ENCODE measurements around the gene ZNF813. TPM values are rescaled to one million over a fixed set of nuclear protein-coding genes. Genes with fewer than 3 reads are reported as not detected.

The ZNF813 gene
- polyA plus RNA-seq, 3 donors: 0.32 to 1.9 (median 0.61) TPM

DNA sequence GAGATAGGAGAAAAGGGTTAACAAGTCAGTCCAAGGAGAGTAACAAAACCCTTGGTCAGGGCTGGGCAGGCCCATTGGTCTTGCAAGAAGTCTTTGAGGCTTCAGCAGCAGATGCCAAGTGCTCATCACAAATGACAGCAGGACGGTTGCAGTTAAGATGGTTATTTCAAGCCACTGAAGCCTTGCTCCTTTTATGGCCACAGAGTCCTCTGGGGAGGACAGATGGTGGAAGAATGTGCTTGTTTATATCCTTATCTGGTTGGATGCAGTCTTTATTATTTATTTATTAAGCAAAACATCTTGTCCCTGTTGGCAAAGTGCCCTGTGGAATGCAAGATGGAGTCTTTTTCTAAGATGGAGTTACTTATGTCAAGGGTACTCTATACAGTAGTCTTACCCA lies 51.2 kb downstream of the ZNF813 start:
- Histone ChIP-seq H3K4me3 (replicated peaks in 1 of 3; ENCODE audit: low read depth in 2 of 3, low read length in 3 of 3) (no peak overlapping the region), H3K4me2 (replicated peaks; ENCODE audit: extremely low read depth, low read length, poor library complexity, severe bottlenecking) (no peak overlapping the region), H3K9ac (ENCODE audit: insufficient read depth, low read length, poor library complexity, severe bottlenecking) (no peak overlapping the region), H3K79me2 (ENCODE audit: insufficient read depth, low read length) (no peaks in the 10 kb centered on the region), H4K20me1 (ENCODE audit: insufficient read depth, low read length) (no peaks in the 10 kb centered on the region), H3K27me3 (ENCODE audit: control insufficient read depth in 2 of 2, insufficient read depth in 2 of 2, low read length in 2 of 2) (no peaks in the 10 kb centered on the region), H3K9me3 (replicated peaks in 1 of 2; ENCODE audit: control insufficient read depth in 1 of 2, insufficient read depth in 1 of 2, low read length in 2 of 2) (peaks cover 14 to 28% of the 10 kb centered on the region in 2 donors), H3K27ac (ENCODE audit: low read depth in 1 of 2, low read length in 2 of 2) (no peak overlapping the region), H3K36me3 (replicated peaks in 1 of 2; ENCODE audit: control insufficient read depth in 1 of 2, insufficient read depth in 2 of 2, low read length in 2 of 2) (no peaks in the 10 kb centered on the region), H2AFZ (ENCODE audit: insufficient read depth, low read depth, low read length, poor library complexity, severe bottlenecking) (no peak overlapping the region), H3K4me1 (ENCODE audit: control insufficient read depth in 1 of 2, insufficient read depth in 2 of 2, low read length in 2 of 2) (peaks cover 16 to 17% of the 10 kb centered on the region in 2 donors)
- Mint-ChIP-seq H3K27ac (no peak overlapping the region), H3K9me3 (peaks cover 26 to 54% (median 46%) of the 10 kb centered on the region in 7 donors), H3K27me3 (ENCODE audit: low read depth in 3 of 3) (peaks cover 0 to 2% (median 1%) of the 10 kb centered on the region in 3 donors), H3K4me3 (no peak overlapping the region), H3K4me1 (peaks cover 16% of the 10 kb centered on the region), H3K36me3 (peaks cover 5 to 18% of the 10 kb centered on the region in 2 donors)
- intact Hi-C loops (cut with micrococcal nuclease): loop anchor here in 1 of 2 donors (10.0 kb wide), 2 partner anchors 84 to 324 kb away; partner anchors contain the start of genes ZNF665 and ZNF761
- 75% methylated on average over 1 of the region's 1 CpG for WGBS (ENCODE audit: insufficient coverage)
- TF ChIP-seq CTCF (IDR thresholded peaks at IDR 0.05): no peak
- no peak for DNase-seq

GRCh38 chr19:53519446-53519845 lies 51.9 kb downstream of the ZNF813 start:
- H3K4me1 ChIP-seq (ENCODE audit: control insufficient read depth in 1 of 2, insufficient read depth in 2 of 2, low read length in 2 of 2): peaks cover 16 to 17% of the 10 kb centered on the region in 2 donors
- no peak overlapping the region for H3K4me2 ChIP-seq (replicated peaks; ENCODE audit: extremely low read depth, low read length, poor library complexity, severe bottlenecking)
- H3K9me3 ChIP-seq (replicated peaks in 1 of 2; ENCODE audit: control insufficient read depth in 1 of 2, insufficient read depth in 1 of 2, low read length in 2 of 2): peaks cover 14 to 28% of the 10 kb centered on the region in 2 donors
- intact Hi-C loops (cut with micrococcal nuclease): loop anchor here in 1 of 2 donors (10.0 kb wide), 2 partner anchors 85 to 325 kb away; partner anchors contain the start of genes ZNF665 and ZNF761
- H2AFZ ChIP-seq (ENCODE audit: insufficient read depth, low read depth, low read length, poor library complexity, severe bottlenecking): no peak overlapping the region
- no peaks in the 10 kb centered on the region for H3K27me3 ChIP-seq (ENCODE audit: control insufficient read depth in 2 of 2, insufficient read depth in 2 of 2, low read length in 2 of 2)
- H3K79me2 ChIP-seq (ENCODE audit: insufficient read depth, low read length): no peaks in the 10 kb centered on the region
- H3K4me3 ChIP-seq (replicated peaks in 1 of 3; ENCODE audit: low read depth in 2 of 3, low read length in 3 of 3): no peak overlapping the region
- 94% methylated on average over 5 of the region's 7 CpGs for WGBS (ENCODE audit: insufficient coverage)
- Mint-ChIP-seq H3K4me1 (peaks cover 16% of the 10 kb centered on the region), H3K4me3 (no peak overlapping the region), H3K27ac (no peak overlapping the region), H3K9me3 (peaks cover 30 to 56% (median 50%) of the 10 kb centered on the region in 7 donors), H3K27me3 (ENCODE audit: low read depth in 3 of 3) (peaks cover 0 to 2% (median 1%) of the 10 kb centered on the region in 3 donors), H3K36me3 (peaks cover 8 to 21% of the 10 kb centered on the region in 2 donors)
- no peaks in the 10 kb centered on the region for H3K36me3 ChIP-seq (replicated peaks in 1 of 2; ENCODE audit: control insufficient read depth in 1 of 2, insufficient read depth in 2 of 2, low read length in 2 of 2)
- no peaks in the 10 kb centered on the region for H4K20me1 ChIP-seq (ENCODE audit: insufficient read depth, low read length)
- no peak for TF ChIP-seq CTCF (IDR thresholded peaks at IDR 0.05)
- no peak for DNase-seq
- no peak overlapping the region for H3K27ac ChIP-seq (ENCODE audit: low read depth in 1 of 2, low read length in 2 of 2)
- no peak overlapping the region for H3K9ac ChIP-seq (ENCODE audit: insufficient read depth, low read length, poor library complexity, severe bottlenecking)

Measured in CD14-positive monocyte (primary cell).